ENCODE results near the gene XPOT. TPM values are rescaled to one million over a fixed set of nuclear protein-coding genes. Genes with fewer than 3 reads are reported as not detected.

Gene XPOT
- total RNA-seq, 1 donor: 237 TPM

- no peak overlapping the region for H3K4me3 ChIP-seq (ENCODE audit: low read depth, low read length)
- TF ChIP-seq CTCF (IDR thresholded peaks at IDR 0.05; ENCODE audit: insufficient read depth, low read length): no peak
- no peak for DNase-seq (ENCODE audit: low read depth)
Observed at GRCh38 chr12:64387197-64387816, 16.9 kb upstream of the XPOT start.

GRCh38 chr12:64389154-64389553 is 15.0 kb upstream of the XPOT start:
- no peak overlapping the region for H3K4me3 ChIP-seq (ENCODE audit: low read depth, low read length)
- TF ChIP-seq CTCF (IDR thresholded peaks at IDR 0.05; ENCODE audit: insufficient read depth, low read length): no peak
- DNase-seq (ENCODE audit: low read depth): no peak

GRCh38 chr12:64390275-64390851 is 13.8 kb upstream of the XPOT start, which contains the start of gene C12orf56:
Gene C12orf56, minus strand, starts transcription at chr12:64390758. Its CDS starts 193 bp downstream, at chr12:64390565.
- TF ChIP-seq CTCF (IDR thresholded peaks at IDR 0.05; ENCODE audit: insufficient read depth, low read length): no peak
- DNase-seq (ENCODE audit: low read depth): peak; percentile 16
- peak within 1 kb of the TSS; percentile 58 for H3K4me3 ChIP-seq (ENCODE audit: low read depth, low read length)

- peak; percentile 70 for DNase-seq (ENCODE audit: low read depth)
- H3K4me3 ChIP-seq (ENCODE audit: low read depth, low read length): no peak overlapping the region
- peak; percentile 42 for TF ChIP-seq CTCF (IDR thresholded peaks at IDR 0.05; ENCODE audit: insufficient read depth, low read length)
Observed at GRCh38 chr12:64392221-64392620, 12.0 kb upstream of the XPOT start.

GRCh38 chr12:64395739-64396138 is 8.5 kb upstream of the XPOT start:
- DNase-seq (ENCODE audit: low read depth): peak; percentile 39
- H3K4me3 ChIP-seq (ENCODE audit: low read depth, low read length): no peak overlapping the region
- TF ChIP-seq CTCF (IDR thresholded peaks at IDR 0.05; ENCODE audit: insufficient read depth, low read length): no peak

GRCh38 chr12:64400041-64400440 is 4.2 kb upstream of the XPOT start:
- no peak for TF ChIP-seq CTCF (IDR thresholded peaks at IDR 0.05; ENCODE audit: insufficient read depth, low read length)
- no peak overlapping the region for H3K4me3 ChIP-seq (ENCODE audit: low read depth, low read length)
- DNase-seq (ENCODE audit: low read depth): peak; percentile 70

Data from fibroblast of the aortic adventitia (primary cell).